Activated T-helper 1 cell treated with anti-CD3 and anti-CD28 coated beads, Interleukin-2, amount 50 U/mL, for 16 hours (primary cell): ENCODE results near the gene RAD17.
"Not testable (repeated sequence)": the region's sequence is repeated elsewhere in the genome, so short reads cannot be mapped to it uniquely, and the experiment has no call there.

Experiments
- DNase-seq, 2 donors: peaks; one replicate each; pipeline ENCODE4 v3.0.0-alpha.2; 2020; ENCODE audit warnings: low read depth in 1 of 2, low spot score in 1 of 2

RAD17 gene

GRCh38 chr5:69374911-69375446 lies 5.4 kb downstream of the RAD17 start:
- DNase-seq, result no peak

DNA sequence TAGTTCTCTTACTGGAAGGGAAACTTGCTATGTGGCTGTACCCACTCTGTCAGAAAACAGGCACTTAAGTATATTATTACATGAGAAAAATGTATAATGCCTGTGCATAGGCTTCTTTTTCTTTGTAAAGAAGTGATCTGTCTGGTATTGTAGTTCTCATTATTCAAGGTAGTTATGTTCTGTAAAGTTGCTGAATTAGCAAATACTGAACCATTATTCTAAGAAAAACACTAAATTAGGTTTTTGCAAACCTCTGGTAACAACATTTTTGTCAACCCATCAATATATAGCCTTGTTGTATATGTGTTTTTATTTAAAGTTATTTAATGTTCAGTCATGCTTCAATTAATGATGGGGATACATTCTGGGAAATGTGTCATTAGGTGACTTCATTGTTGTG lies 8.8 kb downstream of the RAD17 start:
- DNase-seq, result no peak

DNA sequence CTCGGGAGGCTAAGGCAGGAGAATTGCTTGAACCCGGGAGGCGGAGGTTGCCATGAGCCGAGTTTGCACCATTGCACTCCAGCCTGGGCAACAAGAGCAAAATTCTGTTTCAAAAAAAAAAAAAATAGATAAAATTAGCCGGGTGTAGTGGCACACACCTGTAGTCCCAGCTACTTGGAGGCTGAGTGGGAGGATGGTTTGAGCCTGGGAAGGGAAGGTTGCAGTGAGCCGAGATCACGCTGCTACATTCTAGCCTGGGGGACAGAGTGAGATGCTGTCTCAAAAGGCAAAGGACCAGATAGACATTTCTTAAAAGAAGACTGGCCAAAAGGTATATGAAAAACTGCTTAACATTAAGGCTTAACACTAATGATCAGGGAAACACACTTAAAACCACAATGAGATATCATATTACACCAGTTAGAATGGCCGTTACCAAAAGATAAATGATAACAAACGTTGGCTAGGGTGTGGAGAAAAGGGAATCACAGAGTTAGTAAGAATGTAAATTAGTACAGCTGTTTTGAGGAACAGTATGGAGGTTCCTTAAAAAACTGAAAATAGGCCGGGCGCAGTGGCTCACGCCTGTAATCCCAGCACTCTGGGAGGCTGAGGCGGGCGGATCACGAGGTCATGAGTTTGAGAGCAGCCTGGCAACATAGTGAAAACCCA lies 35.2 kb downstream of the RAD17 start:
- no peak for DNase-seq

- DNase-seq, result peak; percentile 4 to 19
These were observed 45.4 kb downstream of the RAD17 start, which contains the start of gene MARVELD2 for GRCh38 chr5:69414885-69415583. Gene MARVELD2, plus strand, starts transcription at chr5:69415116. Its CDS starts 4,270 bp downstream, at chr5:69419386.

DNA sequence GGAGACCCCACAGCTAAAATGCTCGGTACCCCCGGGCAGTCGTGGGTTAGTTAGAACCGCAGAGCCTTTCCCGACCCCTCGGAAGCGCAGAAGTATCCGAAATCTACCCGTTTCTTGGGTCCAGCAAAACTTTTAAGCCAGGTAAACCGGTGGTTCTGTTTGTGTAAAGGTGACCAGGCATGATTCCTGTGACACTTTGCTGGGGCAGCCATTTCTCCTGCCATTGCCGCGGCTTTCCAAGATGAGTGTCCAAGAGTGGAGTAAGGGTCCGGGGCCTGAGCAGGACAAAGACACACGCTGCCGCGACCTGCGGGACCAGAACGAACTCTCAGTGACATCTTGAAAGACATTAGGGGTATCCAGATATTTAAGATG lies 46.0 kb downstream of the RAD17 start:
- no peak for DNase-seq

GRCh38 chr5:69416180-69416579 lies 46.6 kb downstream of the RAD17 start:
- no peak for DNase-seq

GRCh38 chr5:69416699-69417098 lies 47.1 kb downstream of the RAD17 start:
- DNase-seq, result no peak

DNA sequence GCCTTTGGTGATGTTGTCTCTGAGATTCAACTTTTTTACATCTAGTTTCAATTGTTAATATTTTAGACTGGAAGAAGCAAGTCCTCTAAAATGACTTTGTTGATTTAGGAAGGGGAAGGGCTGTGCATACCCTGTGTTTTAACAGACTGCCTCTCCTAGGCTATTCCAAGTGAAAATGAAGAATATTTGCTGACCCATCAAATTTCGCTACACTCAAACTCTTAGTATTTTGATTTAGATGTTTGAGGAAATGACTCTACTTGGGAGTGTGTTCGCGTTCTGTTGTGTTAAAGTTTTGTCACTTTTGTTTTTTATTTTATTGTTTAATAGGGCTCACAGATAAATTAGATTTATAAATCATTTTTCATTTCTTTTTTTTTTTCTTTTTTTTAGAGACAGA lies 48.9 kb downstream of the RAD17 start:
- DNase-seq, result no peak

DNA sequence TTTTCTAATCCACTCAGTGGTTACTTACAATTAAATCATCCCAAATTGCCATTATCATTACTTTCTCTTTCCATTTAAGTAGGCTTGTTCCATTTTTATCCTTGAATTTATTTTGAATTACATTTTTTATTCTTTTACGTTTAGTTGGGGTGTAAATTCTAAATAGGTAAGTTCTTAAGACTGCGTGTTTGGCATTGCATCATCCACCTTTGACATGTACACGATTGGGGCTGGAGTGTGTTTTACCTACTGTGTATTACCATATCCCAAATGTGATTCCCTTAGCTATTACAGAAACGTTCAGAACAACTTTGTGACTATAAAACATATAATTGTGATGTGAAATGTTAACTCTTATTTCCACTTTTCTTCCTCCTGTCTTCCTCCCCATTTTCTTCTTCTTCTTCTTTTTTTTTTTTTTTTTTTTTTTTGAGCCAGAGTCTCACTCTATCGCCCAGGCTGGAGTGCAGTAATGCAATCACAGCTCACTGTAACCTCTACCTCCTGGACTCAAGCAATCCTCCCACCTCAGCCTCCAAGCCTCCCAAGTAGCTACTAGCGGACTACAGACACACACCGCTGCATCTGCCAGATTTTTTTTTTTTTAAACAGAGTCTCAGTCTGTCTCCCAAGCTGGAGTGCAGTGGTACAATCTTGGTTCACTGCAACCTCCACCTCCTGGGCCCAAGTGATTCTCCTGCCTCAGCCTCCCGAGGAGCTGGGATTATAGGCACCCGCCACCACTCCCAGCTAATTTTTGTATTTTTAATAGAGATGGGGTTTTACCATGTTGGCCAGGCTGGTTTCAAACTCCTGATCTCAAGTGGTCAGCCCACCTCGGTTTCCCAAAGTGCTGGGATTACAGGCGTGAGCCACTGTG lies 62.0 kb downstream of the RAD17 start:
- DNase-seq, result no peak

GRCh38 chr5:69432412-69433206 lies 63.0 kb downstream of the RAD17 start:
- no peak for DNase-seq

DNA sequence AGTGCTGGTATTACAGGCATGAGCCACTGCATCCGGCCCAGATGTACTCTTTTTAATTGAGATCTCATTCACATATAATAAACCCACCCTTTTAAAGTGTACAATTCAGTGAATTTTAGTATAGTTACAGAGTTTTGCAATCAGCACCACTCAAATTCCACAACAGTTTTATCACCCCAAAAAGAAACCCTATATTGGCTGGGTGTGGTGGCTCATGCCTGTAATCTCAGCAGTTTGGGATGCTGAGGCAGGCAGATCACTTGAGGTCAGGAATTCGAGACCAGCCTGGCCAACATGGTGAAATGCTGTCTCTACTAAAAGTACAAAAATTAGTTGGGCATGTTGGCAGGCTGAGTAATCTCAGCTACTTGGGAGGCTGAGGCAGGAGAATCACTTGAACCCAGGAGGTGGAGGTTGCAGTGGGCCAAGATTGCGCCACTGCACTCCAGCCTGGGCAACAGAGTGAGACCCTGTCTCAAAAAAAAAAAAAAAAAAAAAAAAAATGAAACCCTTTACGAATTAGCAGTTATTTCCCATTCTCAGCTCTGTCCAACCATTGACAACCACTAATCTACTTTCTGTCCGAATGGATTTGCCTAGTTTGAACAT lies 65.8 kb downstream of the RAD17 start:
- DNase-seq, result not testable (repeated sequence)

- no peak for DNase-seq
These were observed 74.6 kb downstream of the RAD17 start for GRCh38 chr5:69444127-69444754.

GRCh38 chr5:69449511-69449910 lies 79.9 kb downstream of the RAD17 start:
- DNase-seq, result no peak

DNA sequence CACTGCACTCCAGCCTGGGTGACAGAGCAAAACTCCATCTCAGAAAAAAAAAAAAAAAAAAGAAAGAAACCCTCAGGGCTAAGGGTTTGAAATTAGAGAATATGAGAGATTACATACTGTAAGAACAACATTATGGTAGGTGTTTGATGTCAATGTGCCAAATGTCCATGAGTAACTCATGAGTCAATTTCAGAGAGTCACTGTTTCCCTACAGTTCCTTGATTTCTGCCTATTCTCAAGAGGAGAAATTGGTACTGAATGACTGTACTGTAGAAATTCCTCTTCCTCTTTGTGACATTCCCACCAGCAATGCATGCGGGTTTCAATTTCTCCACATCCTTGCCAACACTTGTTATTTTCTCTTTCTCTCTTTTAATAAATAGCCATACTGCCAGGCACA lies 80.5 kb downstream of the RAD17 start:
- no peak for DNase-seq

DNA sequence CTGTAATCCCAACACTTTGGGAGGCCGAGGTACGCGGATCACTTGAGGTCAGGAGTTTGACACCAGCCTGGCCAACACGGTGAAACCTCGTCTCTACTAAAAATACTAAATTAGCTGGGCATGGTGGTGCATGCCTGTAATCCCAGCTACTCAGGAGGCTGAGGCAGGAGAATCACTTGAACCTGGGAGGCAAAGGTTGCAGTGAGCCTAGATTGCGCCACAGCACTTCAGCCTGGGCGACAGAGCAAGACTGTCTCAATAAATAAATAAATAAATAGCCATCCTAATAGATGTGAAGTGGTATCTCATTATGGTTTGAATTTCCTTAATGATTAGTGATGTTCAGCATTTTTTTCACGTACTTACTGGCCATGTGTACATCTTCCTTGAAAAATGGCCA lies 80.9 kb downstream of the RAD17 start:
- not testable (repeated sequence) for DNase-seq

- DNase-seq, result no peak
These were observed 82.5 kb downstream of the RAD17 start for GRCh38 chr5:69451941-69452647.

DNA sequence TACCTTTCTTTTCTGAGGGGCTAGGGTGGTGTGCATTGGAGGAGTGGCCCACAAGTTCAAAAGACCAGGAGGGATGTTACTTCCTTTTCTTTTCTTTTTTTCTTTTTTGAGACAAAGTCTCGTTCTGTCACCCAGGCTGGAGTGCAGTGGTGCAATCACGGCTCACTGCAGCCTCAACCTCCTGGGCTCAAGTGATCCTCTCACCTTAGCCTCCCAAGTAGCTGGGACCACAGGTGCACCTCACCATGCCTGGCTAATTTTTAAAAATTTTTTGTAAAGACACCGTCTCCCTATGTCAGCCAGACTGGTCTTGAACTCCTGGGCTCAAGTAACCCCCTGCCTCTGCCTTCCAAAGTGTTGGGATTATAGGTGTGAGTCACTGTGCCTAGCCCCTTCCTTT lies 83.9 kb downstream of the RAD17 start:
- not testable (repeated sequence) for DNase-seq

DNA sequence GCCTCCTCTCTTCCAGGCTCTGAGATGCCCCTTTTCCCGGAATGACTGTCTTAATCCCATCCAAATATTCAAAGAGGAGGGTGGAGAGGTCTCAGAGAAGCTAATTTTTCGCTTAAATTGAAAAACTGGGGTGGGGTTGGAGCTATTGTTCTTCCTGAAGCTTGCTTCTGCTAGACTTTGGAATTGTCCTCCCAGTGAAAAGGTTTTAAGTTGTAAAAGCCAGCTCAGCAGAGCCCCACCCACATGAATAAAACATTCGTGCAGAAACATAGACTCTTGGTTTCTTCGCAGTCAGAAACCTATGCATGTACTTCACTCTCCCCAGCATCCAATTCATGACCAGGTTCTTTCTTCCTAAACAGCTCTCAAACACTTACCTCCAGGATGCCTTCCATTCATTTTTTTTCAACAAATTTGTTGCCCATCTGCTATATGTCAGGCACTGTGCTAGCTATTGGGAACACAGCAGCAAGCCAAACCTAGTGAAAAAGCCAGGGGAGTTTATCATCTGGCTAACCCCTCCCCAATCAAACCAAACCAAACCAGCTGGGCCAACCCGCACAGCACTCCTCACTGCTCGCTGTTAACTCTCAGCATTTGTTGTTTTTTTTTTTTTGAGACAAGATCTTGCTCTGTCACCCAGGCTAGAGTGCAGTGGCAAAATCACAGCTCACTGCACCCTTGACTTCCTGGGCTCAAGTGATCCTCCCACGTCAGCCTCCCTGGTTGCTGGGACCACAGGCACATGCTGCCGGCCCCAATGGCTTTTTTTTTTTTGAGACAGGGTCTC lies 85.0 kb downstream of the RAD17 start:
- no peak for DNase-seq
